ENCODE results near the gene SLC43A1.

Gene SLC43A1

GRCh38 chr11:57481915-57482781 lies 33.4 kb downstream of the SLC43A1 start:
- ATAC-seq = no peak; the same call in 2 of the 3 replicates
- TF ChIP-seq RARB (CRISPR knock-in tag; IDR thresholded peaks at IDR 0.05) = no peak
- no peak for TF ChIP-seq SNAI2 (CRISPR knock-in tag; IDR thresholded peaks at IDR 0.05)
- TF ChIP-seq ZNF8 (CRISPR knock-in tag; IDR thresholded peaks at IDR 0.05) = no peak
- TF ChIP-seq ZNF70 (CRISPR knock-in tag; IDR thresholded peaks at IDR 0.05) = no peak
- TF ChIP-seq GLIS3 (CRISPR knock-in tag; IDR thresholded peaks at IDR 0.05) = no peak
- no peak for TF ChIP-seq PATZ1 (CRISPR knock-in tag; IDR thresholded peaks at IDR 0.05; ENCODE audit: borderline replicate concordance)
- no peak for TF ChIP-seq TOX (CRISPR knock-in tag; IDR thresholded peaks at IDR 0.05; ENCODE audit: borderline replicate concordance)
- no peak for TF ChIP-seq ISL1 (CRISPR knock-in tag; IDR thresholded peaks at IDR 0.05)
- no peak for TF ChIP-seq PPARA (CRISPR knock-in tag; IDR thresholded peaks at IDR 0.05; ENCODE audit: borderline replicate concordance)
- no peak for TF ChIP-seq ZC3H10 (CRISPR knock-in tag; IDR thresholded peaks at IDR 0.05)
- TF ChIP-seq BACH2 (CRISPR knock-in tag; IDR thresholded peaks at IDR 0.05; ENCODE audit: borderline replicate concordance) = no peak
- TF ChIP-seq ZFP3 (CRISPR knock-in tag; IDR thresholded peaks at IDR 0.05) = no peak
- TF ChIP-seq ZNF565 (CRISPR knock-in tag; conservative IDR thresholded peaks at IDR 0.05; ENCODE audit: low read depth) = no peak
- no peak for TF ChIP-seq CSDC2 (CRISPR knock-in tag; IDR thresholded peaks at IDR 0.05)
- TF ChIP-seq TSHZ2 (CRISPR knock-in tag; IDR thresholded peaks at IDR 0.05) = no peak
- TF ChIP-seq TCF4 (CRISPR knock-in tag; IDR thresholded peaks at IDR 0.05; ENCODE audit: borderline replicate concordance) = no peak
- TF ChIP-seq ZFP30 (CRISPR knock-in tag; IDR thresholded peaks at IDR 0.05) = no peak
- no peak for TF ChIP-seq ESRRG (CRISPR knock-in tag; IDR thresholded peaks at IDR 0.05)
- no peak for TF ChIP-seq CREB5 (CRISPR knock-in tag; IDR thresholded peaks at IDR 0.05; ENCODE audit: low read depth)

- no peak for ATAC-seq
- no peak for TF ChIP-seq RARB (CRISPR knock-in tag; IDR thresholded peaks at IDR 0.05)
- no peak for TF ChIP-seq ZNF565 (CRISPR knock-in tag; conservative IDR thresholded peaks at IDR 0.05; ENCODE audit: low read depth)
- TF ChIP-seq TCF4 (CRISPR knock-in tag; IDR thresholded peaks at IDR 0.05; ENCODE audit: borderline replicate concordance) = no peak
- TF ChIP-seq ZNF70 (CRISPR knock-in tag; IDR thresholded peaks at IDR 0.05) = no peak
- no peak for TF ChIP-seq SNAI2 (CRISPR knock-in tag; IDR thresholded peaks at IDR 0.05)
- TF ChIP-seq CSDC2 (CRISPR knock-in tag; IDR thresholded peaks at IDR 0.05) = no peak
- TF ChIP-seq BACH2 (CRISPR knock-in tag; IDR thresholded peaks at IDR 0.05; ENCODE audit: borderline replicate concordance) = no peak
- TF ChIP-seq PATZ1 (CRISPR knock-in tag; IDR thresholded peaks at IDR 0.05; ENCODE audit: borderline replicate concordance) = no peak
Observed at GRCh38 chr11:57481315-57481714, 34.2 kb downstream of the SLC43A1 start.

- peak; percentile 76 for ATAC-seq
- TF ChIP-seq BACH2 (CRISPR knock-in tag; IDR thresholded peaks at IDR 0.05; ENCODE audit: borderline replicate concordance) = no peak
- TF ChIP-seq ZNF70 (CRISPR knock-in tag; IDR thresholded peaks at IDR 0.05) = no peak
- TF ChIP-seq SNAI2 (CRISPR knock-in tag; IDR thresholded peaks at IDR 0.05) = no peak
- no peak for TF ChIP-seq PPARA (CRISPR knock-in tag; IDR thresholded peaks at IDR 0.05; ENCODE audit: borderline replicate concordance)
- no peak for TF ChIP-seq OSR1 (CRISPR knock-in tag; IDR thresholded peaks at IDR 0.05)
- no peak for TF ChIP-seq ZC3H10 (CRISPR knock-in tag; IDR thresholded peaks at IDR 0.05)
- TF ChIP-seq ESRRG (CRISPR knock-in tag; IDR thresholded peaks at IDR 0.05) = no peak
- TF ChIP-seq ZNF8 (CRISPR knock-in tag; IDR thresholded peaks at IDR 0.05) = no peak
- TF ChIP-seq CSRNP3 (CRISPR knock-in tag; IDR thresholded peaks at IDR 0.05) = no peak
- no peak for TF ChIP-seq ZFP3 (CRISPR knock-in tag; IDR thresholded peaks at IDR 0.05)
- TF ChIP-seq GLIS3 (CRISPR knock-in tag; IDR thresholded peaks at IDR 0.05) = no peak
- no peak for TF ChIP-seq CREB5 (CRISPR knock-in tag; IDR thresholded peaks at IDR 0.05; ENCODE audit: low read depth)
- no peak for TF ChIP-seq TCF4 (CRISPR knock-in tag; IDR thresholded peaks at IDR 0.05; ENCODE audit: borderline replicate concordance)
- no peak for TF ChIP-seq CSDC2 (CRISPR knock-in tag; IDR thresholded peaks at IDR 0.05)
- no peak for TF ChIP-seq PATZ1 (CRISPR knock-in tag; IDR thresholded peaks at IDR 0.05; ENCODE audit: borderline replicate concordance)
Observed at GRCh38 chr11:57480409-57481137, 34.9 kb downstream of the SLC43A1 start.
